Epithelial cell of proximal tubule (primary cell): ENCODE results near the gene CAMKK1. TPM values are rescaled to one million over a fixed set of nuclear protein-coding genes. Genes with fewer than 3 reads are reported as not detected.

Experiments used
- total RNA-seq: library from RNA; depleted of rRNA; stranded (reverse); fragments of >200 nt; gene quantifications from 2 replicates; pipeline ENCODE4 v1.2.3, GENCODE V29; 2015

CAMKK1 gene
- total RNA-seq, 1 donor from 2014 or later, result 7.1 TPM

Other genes starting within 250 kb of the CAMKK1 start
- gene TAX1BP3, start 224.5 kb downstream of the CAMKK1 start, total RNA-seq, result 426 and 444 TPM in 2 replicates
- 25.6 and 43.7 TPM in 2 replicates for gene EMC6, start 224.2 kb downstream of the CAMKK1 start, total RNA-seq
- 2.3 and 4.8 TPM in 2 replicates for gene P2RX5, start 196.9 kb downstream of the CAMKK1 start, total RNA-seq
- gene HASPIN, start 169.2 kb downstream of the CAMKK1 start, total RNA-seq, result 12.3 and 15.4 TPM in 2 replicates
- 36.0 and 61.0 TPM in 2 replicates for gene ITGAE, start 91.9 kb downstream of the CAMKK1 start, total RNA-seq
- 15.2 and 16.4 TPM in 2 replicates for gene NCBP3, start 46.8 kb downstream of the CAMKK1 start, total RNA-seq
- not detected in 2 replicates for gene P2RX1, start 23.4 kb upstream of the CAMKK1 start, total RNA-seq
- gene ATP2A3, start 71.4 kb upstream of the CAMKK1 start, total RNA-seq, result 0.36 and 2.4 TPM in 2 replicates
- 15.1 and 17.5 TPM in 2 replicates for gene ZZEF1, start 250.0 kb upstream of the CAMKK1 start, total RNA-seq